Stimulated activated CD4-positive, alpha-beta T cell treated with anti-CD3 and anti-CD28 coated beads, Interleukin-4, amount 100 ng/mL, for 48 hours (primary cell): Measurements from ENCODE around the gene TUBB4B.

Experiments used
- DNase-seq, 2 donors: peaks; one replicate each; pipeline ENCODE4 v3.0.0-alpha.2; 2020; ENCODE audit warnings: low read depth in 2 of 2

The TUBB4B gene

GRCh38 chr9:137240841-137241489, at the start of gene TUBB4B:
TSS of gene TUBB4B (plus strand) at chr9:137241287. CDS start at chr9:137241361, 74 bp downstream.
- peak; percentile 90 to 95 for DNase-seq

- DNase-seq = no peak
These were observed 49.2 kb upstream of the TUBB4B start for GRCh38 chr9:137191691-137192447.

GRCh38 chr9:137192448-137192780, 48.7 kb upstream of the TUBB4B start:
- no peak for DNase-seq

GRCh38 chr9:137192859-137193258, 48.2 kb upstream of the TUBB4B start:
- no peak for DNase-seq

GRCh38 chr9:137193771-137194170, 47.3 kb upstream of the TUBB4B start:
- DNase-seq = no peak

- no peak for DNase-seq
These were observed 46.7 kb upstream of the TUBB4B start for GRCh38 chr9:137194388-137194787.

GRCh38 chr9:137194909-137195308, 46.2 kb upstream of the TUBB4B start:
- DNase-seq = no peak

GRCh38 chr9:137195525-137196220, 45.4 kb upstream of the TUBB4B start:
- no peak for DNase-seq

GRCh38 chr9:137198051-137198901, 42.8 kb upstream of the TUBB4B start:
- no peak for DNase-seq

GRCh38 chr9:137198902-137199283, 42.2 kb upstream of the TUBB4B start:
- DNase-seq = no peak

- DNase-seq = no peak
These were observed 41.5 kb upstream of the TUBB4B start for GRCh38 chr9:137199411-137200121.

- DNase-seq = peak; percentile 96 to 99
These were observed 40.5 kb upstream of the TUBB4B start, which contains the start of gene TPRN for GRCh38 chr9:137200311-137201204. TSS of gene TPRN (minus strand) at chr9:137200741. CDS start at chr9:137200711, 30 bp downstream.

- no peak for DNase-seq
These were observed 39.8 kb upstream of the TUBB4B start for GRCh38 chr9:137201205-137201868.

- no peak for DNase-seq
These were observed 38.1 kb upstream of the TUBB4B start for GRCh38 chr9:137202966-137203365.

- DNase-seq = no peak
These were observed 36.4 kb upstream of the TUBB4B start for GRCh38 chr9:137204731-137205125.

GRCh38 chr9:137205126-137206069, 35.7 kb upstream of the TUBB4B start, which contains the start of the genes NDOR1 and TMEM203:
TSS of gene NDOR1 (plus strand) at chr9:137205700. CDS start at chr9:137205778, 78 bp downstream.
TSS of gene TMEM203 (minus strand) at chr9:137205648. CDS start at chr9:137205414, 234 bp downstream.
- DNase-seq = peak; percentile 93 to 94

GRCh38 chr9:137206602-137207001, 34.5 kb upstream of the TUBB4B start:
- no peak for DNase-seq

- no peak for DNase-seq
These were observed 29.6 kb upstream of the TUBB4B start for GRCh38 chr9:137211532-137211931.
